Stimulated activated CD4-positive, alpha-beta T cell treated with anti-CD3 and anti-CD28 coated beads, Interleukin-2, amount 100 ng/mL, for 24 hours (primary cell): ENCODE results near the gene PDZD4.

ENCODE experiments used
- DNase-seq, 2 donors: peaks; one replicate each; pipeline ENCODE4 v3.0.0-alpha.2; 2020

The PDZD4 gene

DNA sequence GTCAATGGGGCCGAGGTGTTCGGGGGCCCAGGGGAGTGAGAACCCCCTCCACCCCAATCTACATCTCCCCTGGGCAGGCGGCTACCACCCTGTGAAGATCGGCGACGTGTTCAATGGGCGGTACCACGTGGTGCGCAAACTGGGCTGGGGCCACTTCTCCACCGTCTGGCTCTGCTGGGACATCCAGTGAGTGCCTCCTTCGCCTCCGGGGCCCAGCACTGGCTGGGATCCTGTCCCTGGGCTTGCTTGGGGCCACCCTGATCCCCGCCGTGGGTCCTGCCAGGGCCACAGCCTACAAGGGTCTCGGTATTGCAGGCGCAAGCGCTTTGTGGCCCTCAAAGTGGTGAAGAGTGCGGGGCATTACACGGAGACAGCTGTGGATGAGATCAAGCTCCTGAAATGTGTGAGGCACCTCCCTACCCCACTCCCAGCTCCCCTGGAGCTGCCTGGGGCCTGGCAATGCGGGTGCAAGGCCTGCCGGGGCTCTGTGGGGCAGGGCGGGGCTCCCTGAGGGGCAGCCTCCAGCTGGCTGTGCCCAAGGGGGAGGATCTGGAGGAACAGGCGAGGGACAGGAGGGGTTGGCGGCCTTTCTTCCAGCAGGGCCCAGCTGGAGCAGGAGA is 48.8 kb downstream of the PDZD4 start:
- DNase-seq = no peak

DNA sequence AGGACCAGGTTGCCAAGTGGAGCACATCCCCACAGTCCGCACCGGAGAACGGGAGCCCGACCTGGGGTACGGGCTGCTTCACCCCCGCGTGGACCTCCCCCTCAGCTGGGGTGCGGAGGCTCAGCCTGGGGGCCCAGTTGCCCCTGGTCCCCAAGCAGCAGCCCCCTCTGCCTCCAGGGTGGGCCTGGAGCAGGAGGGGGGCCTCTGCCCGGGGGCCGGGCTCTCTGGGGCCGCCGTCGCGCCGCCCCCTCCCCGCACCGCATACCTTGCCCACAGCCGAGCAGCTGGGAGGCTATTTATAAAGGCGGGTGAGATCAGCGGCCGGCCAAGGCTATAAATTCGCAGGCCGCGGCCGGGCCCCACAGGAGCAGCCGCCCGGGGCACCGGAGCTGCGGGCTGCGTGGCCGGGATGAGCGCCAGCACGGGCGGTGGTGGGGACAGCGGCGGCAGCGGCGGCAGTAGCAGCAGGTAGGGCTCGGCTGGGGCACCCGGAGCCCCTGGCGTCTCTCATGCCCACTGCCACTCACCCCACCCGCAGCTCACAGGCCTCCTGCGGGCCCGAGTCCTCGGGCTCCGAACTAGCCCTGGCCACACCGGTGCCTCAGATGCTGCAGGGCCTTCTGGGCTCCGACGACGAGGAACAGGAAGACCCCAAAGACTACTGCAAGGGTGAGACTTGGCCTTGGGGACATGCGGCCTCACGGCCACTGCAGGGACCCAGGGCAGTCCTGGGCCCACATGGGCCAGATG is 49.5 kb downstream of the PDZD4 start, which contains the start of gene SRPK3:
SRPK3 (plus strand) TSS at position 364 of the 750 bp plus-strand sequence; CDS start at position 410, 46 bp downstream.
- DNase-seq = no peak

DNA sequence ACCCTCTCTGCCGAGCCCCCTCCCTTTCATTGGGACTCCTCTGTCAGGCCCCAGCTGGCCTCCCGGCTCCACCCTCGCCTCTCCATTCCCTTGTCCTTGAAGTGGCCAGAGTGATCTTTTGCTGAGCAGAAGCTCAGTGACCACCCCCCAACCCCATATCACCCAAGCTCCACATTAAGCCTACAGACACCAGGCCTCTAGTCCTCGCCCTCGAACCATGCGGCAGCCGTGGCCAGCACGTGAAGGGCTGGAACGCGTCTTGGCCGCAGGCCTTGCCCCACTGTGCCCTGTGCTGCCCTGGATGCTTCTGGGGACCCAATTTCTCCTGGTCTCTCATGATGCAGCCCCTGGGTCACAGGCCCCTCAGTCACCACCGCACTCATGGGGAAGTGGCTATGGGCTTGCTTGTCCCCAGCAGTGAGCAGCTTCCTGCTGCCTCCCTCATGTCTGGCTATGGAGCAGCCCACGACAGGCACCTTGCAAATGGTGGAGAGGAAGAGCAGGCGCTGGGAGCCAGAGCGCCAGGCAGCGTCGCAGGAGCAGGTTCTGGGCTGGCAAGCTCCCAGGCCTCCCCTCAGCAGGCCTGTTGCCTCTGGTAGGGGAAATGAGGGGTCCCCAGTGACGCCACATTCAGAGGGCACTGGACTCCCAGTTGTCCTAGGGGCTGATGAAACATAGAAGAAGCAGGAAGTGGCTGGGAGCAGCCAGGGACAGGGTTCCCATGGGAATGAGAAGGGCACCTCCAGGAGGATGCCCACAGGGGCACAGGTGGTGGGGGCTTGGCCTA is 50.3 kb downstream of the PDZD4 start:
- DNase-seq = no peak

DNA sequence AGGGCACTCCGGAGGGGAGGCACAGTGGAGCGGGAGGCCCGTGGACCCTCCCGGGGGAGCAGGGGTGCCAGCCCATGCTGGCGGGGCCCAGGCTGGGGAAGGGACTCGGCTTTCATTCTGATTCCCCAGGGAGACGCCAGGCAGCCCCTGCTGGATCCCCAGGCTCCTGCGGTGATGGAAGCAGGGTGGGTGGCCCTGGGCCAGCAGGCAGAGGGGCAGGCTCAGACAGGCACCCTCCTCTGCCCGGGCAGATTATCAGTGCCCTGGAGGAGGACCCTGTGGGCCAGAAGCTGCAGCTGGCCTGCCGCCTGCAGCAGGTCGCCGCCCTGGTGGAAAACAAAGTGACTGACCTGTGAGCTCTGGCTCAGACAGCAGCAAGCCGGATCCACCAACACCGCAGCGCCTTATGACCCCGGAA is 51.7 kb downstream of the PDZD4 start:
- DNase-seq = no peak

DNA sequence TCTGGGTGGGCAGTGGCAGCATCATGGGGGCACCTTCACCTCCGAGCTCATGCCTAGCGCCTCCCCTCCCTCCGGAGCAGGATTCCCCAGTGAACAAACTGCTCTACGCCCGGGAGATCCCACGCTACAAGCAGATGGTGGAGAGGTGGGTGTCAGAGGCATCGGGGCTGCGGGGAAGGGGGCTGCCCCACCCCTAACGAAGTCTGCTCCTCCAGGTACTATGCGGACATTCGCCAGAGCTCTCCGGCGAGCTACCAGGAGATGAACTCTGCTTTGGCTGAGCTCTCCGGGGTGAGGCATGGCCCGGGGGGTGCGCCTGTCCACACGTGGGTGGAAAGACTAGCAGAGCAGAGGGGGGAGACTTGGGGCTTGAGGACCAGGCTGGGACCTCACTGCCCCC is 52.2 kb downstream of the PDZD4 start:
- no peak for DNase-seq

DNA sequence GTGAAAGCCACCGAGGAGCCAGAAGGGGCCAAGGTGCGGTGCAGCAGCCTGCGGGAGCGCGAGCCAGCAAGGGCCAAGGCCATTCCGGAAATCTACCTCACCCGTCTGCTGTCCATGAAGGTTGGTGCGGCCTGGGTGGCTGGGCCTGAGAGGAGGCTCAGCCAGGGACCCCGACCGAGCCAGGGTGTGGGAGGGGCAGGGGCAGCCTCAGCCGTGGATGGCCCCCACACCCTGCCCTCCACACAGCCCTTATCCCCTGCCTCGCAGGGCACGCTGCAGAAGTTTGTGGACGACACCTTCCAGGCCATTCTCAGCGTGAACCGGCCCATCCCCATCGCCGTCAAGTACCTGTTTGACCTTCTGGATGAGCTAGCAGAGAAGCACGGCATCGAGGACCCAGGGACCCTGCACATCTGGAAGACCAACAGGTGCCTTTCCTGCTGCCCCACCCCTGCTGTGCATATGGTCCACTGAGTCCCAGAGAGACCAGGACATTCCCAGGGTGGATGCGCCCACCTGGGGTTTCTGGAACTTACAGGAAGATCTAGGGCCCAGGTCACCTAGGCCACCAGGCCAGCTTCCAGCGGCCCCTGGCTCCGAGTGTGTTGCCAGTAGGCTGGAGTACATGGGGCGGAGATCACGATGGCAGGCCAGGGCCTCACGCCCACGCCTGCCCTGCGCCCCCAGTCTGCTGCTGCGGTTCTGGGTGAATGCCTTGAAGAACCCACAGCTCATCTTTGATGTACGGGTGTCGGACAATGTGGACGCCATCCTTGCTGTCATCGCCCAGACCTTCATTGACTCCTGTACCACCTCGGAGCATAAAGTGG is 52.9 kb downstream of the PDZD4 start:
- no peak for DNase-seq

DNA sequence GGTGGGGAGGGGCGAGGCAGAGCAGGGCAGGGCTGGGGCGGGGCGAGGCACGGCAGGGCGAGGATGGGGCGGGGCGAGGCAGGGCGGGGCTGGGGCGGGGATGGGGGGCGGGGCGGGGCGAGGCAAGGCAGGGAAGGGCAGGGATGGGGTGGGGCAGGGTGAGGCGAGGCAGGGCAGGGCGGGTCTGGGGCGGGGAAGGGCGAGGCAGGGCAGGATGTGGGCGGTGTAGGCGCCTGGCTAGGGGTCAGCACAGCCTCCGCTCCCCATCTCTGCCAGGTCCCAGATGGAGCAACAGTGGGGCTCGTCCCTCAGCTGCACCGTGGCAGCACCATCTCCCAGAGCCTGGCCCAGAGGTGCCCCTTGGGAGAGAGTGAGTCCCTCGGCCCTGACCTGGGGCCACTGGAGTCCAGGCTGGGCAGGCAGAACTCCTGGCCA is 53.7 kb downstream of the PDZD4 start:
- DNase-seq = no peak

DNA sequence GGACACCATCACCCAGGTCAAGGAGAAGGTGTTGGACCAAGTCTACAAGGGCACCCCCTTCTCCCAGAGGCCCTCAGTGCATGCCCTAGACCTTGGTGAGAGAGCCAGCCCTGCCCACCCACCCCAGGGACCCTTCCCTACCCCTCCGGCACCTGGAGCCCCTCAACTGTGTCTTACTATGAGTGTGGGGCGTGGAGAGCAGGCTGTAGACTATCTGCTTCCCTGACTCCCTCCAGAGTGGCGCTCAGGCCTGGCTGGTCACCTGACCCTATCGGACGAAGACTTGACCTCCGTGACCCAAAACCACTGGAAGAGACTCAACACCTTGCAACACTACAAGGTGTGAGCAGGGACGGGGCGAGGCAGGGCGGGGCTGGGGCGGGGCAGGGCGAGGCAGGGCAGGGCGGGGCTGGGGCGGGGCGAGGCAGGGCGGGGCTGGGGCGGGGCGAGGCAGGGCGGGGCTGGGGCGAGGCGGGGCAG is 54.2 kb downstream of the PDZD4 start:
- no peak for DNase-seq

DNA sequence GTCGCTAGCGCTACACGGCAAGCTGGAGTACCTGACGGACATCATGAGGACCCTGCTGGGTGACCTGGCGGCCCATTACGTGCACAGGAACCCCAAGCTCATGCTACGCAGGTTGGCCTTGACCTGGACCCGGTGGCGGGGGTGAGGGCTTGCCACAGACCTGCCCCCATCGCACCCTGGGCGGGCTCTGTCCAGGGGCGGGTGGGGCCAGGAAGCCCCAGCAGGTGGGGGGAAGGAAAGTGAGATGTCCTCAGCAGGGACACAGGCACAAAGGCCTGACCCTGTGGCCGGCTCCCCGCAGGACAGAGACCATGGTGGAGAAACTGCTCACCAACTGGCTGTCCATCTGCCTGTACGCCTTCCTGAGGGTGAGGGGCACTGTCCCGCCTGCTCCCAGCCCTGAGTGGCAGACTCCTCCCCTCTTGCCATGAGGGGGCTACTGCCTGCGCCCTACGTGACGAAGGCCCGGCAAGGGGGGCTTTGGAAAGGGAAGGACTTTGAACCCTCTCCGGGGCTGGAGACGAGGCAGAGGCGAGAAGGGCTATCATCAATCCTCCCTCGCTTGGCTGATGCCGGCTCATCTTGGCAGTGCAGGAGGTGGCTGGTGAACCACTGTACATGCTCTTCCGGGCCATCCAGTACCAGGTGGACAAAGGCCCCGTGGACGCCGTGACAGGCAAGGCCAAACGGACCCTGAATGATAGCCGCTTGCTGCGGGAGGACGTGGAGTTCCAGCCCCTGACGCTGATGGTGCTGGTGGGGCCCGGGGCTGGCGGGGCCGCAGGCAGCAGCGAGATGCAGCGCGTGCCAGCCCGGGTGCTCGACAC is 54.8 kb downstream of the PDZD4 start:
- DNase-seq = no peak

DNA sequence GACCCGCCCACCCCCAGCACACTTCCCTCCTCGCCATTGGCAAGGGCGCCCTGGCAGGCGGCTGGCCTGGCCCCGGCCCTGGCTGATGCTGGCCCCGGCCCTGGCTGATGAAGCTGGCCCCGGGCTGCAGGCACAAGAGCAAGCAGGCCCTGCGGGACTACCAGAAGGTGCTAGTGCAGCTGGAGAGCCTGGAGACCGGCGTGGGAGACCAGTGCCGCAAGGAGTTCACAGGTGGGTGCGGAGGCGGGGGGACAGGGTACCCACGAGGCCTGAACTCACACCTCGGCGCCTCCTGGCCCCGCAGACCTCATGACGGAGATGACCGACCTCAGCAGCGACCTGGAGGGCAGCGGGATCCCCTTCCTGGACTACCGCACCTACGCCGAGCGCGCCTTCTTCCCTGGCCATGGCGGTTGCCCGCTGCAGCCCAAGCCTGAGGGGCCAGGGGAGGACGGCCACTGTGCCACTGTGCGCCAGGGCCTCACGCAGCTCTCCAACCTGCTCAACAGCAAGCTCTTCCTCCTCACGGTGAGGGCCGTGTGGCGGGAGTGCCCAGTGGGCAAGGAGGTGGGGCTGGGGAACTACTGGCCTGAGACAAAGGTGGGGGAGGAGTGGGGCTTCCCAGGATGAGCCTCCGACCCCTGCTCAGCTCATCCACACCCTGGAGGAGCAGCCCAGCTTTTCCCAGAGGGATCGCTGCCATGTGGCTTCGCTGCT is 55.6 kb downstream of the PDZD4 start:
- no peak for DNase-seq

DNA sequence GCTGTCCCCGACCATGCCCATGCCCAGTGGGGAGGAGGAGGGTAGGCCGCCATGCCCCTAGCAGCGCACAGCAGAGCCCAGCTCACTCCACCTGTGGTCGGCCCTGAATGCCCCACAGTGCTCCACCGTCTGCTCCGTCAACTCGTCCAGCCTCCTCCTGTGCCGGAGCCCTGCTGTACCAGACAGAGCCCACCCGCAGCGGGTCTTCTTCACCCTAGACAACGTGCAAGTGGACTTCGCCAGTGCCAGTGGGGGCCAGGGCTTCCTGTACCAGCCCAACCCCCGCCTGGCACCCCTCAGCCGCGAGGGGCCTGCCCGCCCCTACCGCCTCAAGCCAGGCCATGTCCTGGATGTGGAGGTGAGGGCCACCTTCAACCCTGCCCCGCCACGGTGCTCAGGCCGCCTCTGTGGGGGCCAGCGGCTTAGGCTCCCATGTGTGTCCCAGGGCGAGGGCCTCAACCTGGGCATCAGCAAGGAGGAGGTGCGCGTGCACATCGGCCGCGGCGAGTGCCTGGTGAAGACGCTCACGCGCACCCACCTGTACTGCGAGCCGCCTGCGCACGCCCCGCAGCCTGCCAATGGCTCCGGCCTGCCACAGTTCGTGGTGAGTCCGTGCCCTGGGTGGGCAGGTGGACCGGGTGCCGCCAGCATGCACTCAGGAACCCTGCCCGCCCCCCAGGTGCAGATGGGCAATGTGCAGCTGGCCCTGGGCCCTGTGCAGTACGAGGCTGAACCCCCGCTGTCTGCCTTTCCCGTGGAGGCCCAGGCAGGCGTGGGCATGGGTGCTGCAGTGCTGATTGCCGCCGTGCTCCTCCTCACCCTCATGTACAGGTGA is 56.4 kb downstream of the PDZD4 start:
- DNase-seq = no peak

DNA sequence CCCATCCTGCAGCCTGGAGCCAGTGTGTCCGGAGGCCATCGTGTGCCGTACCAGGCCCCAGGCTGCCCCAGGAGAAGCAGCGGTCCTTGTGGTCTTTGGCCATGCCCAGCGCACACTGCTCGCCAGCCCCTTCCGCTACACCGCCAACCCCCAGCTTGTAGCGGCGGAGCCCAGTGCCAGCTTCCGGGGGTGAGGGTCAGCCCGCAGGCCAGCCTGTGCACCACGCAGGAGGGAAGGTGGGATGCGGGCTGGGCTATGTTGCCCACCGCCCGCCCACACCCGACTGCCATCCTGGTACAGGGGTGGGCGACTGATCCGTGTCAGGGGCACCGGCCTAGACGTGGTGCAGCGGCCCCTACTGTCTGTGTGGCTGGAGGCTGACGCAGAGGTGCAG is 57.1 kb downstream of the PDZD4 start:
- DNase-seq = no peak

DNA sequence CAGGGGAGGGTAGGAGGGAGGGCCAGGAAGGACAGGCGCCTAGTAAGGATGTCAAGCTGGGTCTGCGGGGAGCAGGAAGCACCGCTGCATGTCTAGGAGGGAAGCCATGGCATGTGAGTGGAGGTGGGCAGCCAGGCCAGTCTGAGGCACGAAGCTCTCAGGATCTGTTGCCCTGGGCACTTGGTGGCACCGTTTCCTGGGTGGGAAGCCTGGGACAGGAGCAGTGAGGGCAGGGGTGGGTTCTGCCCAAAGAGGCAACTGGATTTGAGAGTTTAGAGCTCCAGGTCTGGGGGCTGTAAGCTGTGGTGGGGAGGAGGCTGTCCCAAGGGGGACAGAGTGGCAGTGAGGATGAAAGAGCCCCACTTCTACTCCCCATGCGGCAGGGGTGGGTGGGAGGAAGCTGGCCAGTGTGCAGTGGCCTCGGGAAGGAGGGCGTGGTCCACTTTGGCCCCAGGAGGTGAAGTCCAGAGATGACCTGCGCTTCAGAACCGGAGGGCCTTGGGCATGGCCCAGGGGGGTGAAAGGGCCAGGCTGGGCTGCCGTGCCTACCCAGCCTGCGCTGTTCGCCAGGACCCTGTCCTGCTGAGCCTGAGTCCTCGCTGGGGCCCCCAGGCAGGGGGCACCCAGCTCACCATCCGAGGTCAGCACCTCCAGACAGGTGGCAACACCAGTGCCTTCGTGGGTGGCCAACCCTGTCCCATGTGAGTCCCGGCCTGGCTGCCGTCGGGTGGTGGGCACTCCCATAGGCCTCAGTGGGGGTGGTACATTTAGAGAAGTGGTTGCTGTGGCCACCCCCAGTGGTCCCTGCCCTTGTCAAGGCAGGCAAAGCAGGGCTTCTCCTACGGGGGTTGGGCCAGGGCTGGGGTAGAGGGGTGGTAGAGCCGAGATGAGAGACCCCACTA is 57.8 kb downstream of the PDZD4 start:
- no peak for DNase-seq

DNA sequence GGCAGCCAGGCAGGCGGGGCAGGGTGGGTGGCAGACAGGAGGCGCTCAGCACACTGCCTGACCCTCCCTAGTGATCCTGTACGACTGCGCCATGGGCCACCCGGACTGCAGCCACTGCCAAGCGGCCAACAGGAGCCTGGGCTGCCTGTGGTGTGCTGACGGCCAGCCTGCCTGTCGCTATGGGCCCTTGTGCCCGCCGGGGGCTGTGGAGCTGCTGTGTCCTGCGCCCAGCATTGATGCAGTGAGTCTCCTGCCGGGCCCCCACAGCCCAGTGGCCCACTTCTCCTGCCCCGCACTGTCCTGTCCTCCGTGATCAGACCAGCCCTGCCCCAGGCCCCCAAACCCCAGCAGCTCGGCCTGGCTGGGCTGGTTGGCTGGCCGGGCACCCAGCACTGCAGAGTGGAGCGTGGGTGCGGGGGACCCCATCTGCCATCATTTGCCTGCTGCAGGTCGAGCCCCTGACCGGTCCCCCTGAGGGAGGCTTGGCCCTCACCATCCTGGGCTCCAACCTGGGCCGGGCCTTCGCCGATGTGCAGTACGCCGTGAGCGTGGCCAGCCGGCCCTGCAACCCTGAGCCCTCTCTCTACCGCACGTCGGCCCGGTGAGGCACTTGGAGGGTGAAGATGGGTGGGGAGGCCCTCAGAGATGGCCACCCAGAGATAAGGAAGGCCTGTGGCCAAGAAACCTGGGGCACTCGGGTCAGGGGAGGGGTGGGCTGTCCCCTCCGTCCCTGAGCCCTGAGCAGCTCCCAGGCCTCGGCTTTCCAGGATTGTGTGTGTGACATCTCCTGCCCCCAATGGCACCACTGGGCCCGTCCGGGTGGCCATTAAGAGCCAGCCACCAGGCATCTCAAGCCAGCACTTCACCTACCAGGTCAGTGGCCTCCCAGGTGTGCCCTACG is 58.7 kb downstream of the PDZD4 start:
- DNase-seq = no peak

DNA sequence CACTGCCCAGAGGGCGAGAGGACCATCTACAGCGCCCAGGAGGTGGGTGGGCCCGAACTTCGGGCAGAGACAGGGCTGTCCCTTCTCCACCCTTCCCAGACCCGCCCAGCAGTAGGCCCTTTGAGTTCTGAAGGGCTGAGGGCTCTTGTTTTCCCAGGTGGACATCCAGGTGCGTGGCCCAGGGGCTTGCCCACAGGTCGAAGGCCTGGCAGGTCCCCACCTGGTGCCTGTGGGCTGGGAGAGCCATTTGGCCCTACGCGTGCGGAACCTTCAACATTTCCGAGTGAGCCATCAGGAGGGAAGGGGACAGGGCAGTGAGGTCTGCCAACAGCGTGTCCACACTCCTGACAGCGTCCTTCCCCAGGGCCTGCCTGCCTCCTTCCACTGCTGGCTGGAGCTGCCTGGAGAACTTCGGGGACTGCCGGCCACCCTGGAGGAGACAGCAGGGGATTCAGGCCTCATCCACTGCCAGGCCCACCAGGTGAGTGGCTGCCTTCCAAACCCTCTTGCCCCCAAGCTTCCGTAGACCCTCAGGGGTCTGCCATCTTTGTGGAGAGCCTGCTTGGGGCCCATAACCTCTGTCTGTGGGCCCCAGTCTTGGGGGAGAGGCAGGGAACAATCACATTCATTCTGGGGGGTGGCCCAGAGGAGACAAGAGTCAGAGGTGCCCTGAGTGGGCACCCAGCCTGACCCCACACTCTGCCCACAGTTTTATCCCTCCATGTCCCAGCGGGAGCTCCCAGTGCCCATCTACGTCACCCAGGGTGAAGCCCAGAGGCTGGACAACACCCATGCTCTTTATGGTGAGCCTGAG is 59.5 kb downstream of the PDZD4 start:
- DNase-seq = no peak

DNA sequence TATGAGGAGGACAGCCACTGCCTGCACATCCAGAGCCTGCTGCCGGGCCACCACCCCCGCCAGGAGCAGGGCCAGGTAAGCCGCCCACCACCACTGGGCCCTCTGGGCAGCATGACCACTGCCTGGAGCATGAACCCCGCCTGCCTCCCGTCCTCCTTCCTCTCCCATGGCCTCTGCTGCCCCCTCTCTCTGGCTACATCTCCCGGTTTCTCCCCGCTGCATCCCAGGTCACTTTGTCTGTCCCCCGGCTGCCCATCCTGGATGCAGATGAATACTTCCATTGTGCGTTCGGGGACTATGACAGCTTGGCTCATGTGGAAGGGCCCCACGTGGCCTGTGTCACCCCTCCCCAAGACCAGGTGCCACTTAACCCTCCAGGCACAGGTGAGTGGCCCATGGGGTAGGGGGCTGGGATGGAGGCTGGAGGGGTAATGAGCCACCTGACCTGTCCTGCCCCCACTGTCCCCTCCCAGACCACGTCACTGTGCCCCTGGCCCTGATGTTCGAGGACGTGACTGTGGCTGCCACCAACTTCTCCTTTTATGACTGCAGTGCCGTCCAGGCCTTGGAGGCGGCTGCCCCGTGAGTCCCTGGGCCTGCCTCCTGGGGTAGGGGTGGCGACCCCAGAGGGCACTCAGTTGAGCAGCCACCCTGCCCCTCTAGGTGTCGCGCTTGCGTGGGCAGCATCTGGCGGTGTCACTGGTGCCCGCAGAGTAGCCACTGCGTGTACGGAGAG is 60.3 kb downstream of the PDZD4 start:
- no peak for DNase-seq
